ENCODE measurements around the gene TTC21A. TPM values are rescaled to one million over a fixed set of nuclear protein-coding genes. Genes with fewer than 3 reads are reported as not detected.

Gene TTC21A
- total and polyA plus RNA-seq, 2 of the 13 experiments (the other 11 are each of a cell fraction or from before 2014, with no cell fraction given): 0.31 to 1.5 TPM

DNA sequence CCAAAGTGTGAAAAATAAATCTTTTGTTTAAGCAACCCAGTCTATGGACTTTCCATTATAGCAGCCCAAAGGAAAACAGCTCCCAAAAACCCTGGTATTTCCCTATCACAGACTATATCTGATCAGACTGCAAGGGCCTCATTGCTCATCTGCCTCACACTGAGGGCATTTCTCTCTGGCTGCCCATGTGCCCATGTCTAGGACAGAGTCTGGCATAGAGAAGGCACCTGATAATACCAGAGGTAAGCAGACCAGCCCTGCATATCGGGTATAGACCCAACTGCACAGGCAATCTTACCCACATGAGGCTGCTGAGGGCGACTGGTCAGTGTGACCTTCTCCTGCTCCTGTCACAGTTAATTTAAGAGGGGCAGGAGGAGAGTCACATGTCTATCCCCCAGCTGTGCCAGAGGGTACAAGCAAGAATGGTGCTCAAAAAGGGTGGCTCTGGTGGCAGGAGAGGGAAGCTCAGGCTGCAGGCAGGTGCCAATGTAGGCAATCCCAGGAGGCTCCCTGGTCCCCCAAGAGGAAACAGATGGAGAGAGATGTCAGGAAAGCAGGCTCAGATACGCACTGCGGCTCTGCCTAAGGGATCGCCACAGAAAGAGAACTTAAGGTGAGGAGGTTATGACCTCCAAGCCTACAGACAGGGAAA, 42.8 kb downstream of the TTC21A start:
- in situ Hi-C loops (cut with HindIII; ENCODE audit: extremely low pct_ligation_motif_present, low pct_unique_long_range_greater_than_20kb) (no loop called here), intact Hi-C loops (cut with micrococcal nuclease; ENCODE audit: unreplicated experiment) (no loop called here)
- BruUV-seq (replicated peaks): no TSS peak
- Histone ChIP-seq H3K27ac (ENCODE audit: extremely low read length, insufficient read depth, low read length) (no peak overlapping the region), H3K79me2 (ENCODE audit: insufficient read depth, low read length) (peaks cover 61% of the 10 kb centered on the region), H2AFZ (ENCODE audit: low read length) (no peak overlapping the region), H3K36me3 (replicated peaks in 1 of 2; ENCODE audit: control insufficient read depth in 1 of 2, insufficient read depth in 2 of 2, low read length in 2 of 2) (peaks cover 7 to 18% of the 10 kb centered on the region in 2 experiments; a peak in 4 of 5 replicates), H4K20me1 (ENCODE audit: insufficient read depth, low read length) (peaks cover 64% of the 10 kb centered on the region), H3K4me3 (replicated peaks in 1 of 3; ENCODE audit: insufficient read depth in 1 of 3, low read depth in 2 of 3, low read length in 3 of 3) (no peak overlapping the region; a peak in 1 of 6 replicates), H3K9me3 (ENCODE audit: low read length) (no peaks in the 10 kb centered on the region), H3K4me1 (ENCODE audit: insufficient read depth, low read length) (peaks cover 71% of the 10 kb centered on the region), H3K9ac (ENCODE audit: insufficient read depth, low read depth, low read length) (0 out of 2 replicates have a peak overlapping the region, but pooled peaks have one; percentile 98), H3K4me2 (ENCODE audit: low read depth, low read length) (peak overlapping the region; percentile 95), H3K27me3 (ENCODE audit: control insufficient read depth in 1 of 2, insufficient read depth in 2 of 2, low read length in 2 of 2) (no peaks in the 10 kb centered on the region; a peak in 1 of 5 replicates)
- no peak for DNase-seq (ENCODE audit: low spot score)
- no peak for FAIRE-seq
- ChIA-PET POLR2A (no interaction called here), CTCF (ENCODE audit: low intra/inter-chr PET ratio, low total read pairs) (no interaction called here)
- WGBS (ENCODE audit: low lambda C conversion rate): 100% methylated on average over 5 of the region's 5 CpGs
- TF ChIP-seq MEIS1 (CRISPR knock-in tag; IDR thresholded peaks at IDR 0.05; ENCODE audit: borderline replicate concordance): 0 out of 2 replicates have a peak, but pooled peaks have one; percentile 4
- TF ChIP-seq, protein P1, sequence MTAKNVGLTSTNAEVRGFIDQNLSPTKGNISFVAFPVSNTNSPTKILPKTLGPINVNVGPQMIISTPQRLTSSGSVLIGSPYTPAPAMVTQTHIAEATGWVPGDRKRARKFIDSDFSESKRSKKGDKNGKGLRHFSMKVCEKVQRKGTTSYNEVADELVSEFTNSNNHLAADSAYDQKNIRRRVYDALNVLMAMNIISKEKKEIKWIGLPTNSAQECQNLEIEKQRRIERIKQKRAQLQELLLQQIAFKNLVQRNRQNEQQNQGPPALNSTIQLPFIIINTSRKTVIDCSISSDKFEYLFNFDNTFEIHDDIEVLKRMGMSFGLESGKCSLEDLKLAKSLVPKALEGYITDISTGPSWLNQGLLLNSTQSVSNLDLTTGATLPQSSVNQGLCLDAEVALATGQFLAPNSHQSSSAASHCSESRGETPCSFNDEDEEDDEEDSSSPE (CRISPR knock-in tag; IDR thresholded peaks at IDR 0.05): no peak
- ATAC-seq: no peak

DNA sequence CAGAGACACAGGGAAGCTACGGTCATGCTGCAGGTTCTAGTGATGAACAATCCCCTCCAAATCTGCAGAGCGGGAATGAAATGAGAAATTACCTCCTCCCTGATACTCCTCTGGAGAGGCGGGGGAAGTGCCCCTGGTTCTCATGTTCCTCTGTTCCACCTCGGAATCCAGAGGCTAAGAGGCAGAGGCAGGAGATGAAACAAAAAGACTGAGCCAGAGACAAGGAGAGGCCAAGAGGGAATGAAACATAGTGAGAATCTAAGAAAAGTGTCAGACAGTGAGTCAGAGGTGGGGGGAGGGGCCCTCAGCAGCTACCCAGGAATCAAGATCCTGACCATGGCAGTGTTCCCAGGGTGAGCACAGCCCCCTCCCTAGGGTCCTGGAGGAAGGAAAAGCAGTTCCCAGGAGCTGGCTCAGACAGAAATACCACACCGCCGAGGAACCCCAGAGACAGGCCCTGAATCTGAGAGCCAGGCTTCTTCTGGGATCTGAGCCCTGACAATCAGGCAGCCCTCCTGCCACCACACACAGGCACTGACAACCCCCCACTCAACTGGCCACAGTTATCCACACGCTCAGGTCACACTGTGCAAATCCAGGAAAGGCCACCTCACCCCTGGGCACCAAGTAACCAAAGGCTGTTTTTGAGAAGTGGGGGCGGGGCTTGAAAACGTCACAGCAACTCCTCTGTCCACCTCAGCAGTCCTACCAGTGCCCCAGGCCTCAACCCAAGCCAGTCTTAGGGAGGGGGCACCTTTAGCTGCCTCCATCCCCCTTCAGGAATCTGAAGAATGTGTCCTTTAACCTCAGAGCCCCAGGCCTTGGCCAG, 43.5 kb downstream of the TTC21A start:
- peak overlapping the region; percentile 85 for H3K27ac ChIP-seq (ENCODE audit: extremely low read length, insufficient read depth, low read length)
- peak overlapping the region; percentile 98; the same call in 1 of the 2 replicates for H3K9ac ChIP-seq (ENCODE audit: insufficient read depth, low read depth, low read length)
- ATAC-seq: no peak
- peak overlapping the region; percentile 64 to 85 (median 70); a peak in 5 of 6 replicates for H3K4me3 ChIP-seq (replicated peaks in 1 of 3; ENCODE audit: insufficient read depth in 1 of 3, low read depth in 2 of 3, low read length in 3 of 3)
- H3K4me2 ChIP-seq (ENCODE audit: low read depth, low read length): peak overlapping the region; percentile 95
- intact Hi-C loops (cut with micrococcal nuclease; ENCODE audit: unreplicated experiment): no loop called here
- no peak for FAIRE-seq
- peaks cover 4 to 10% of the 10 kb centered on the region in 2 experiments; a peak in 4 of 5 replicates for H3K36me3 ChIP-seq (replicated peaks in 1 of 2; ENCODE audit: control insufficient read depth in 1 of 2, insufficient read depth in 2 of 2, low read length in 2 of 2)
- H3K9me3 ChIP-seq (ENCODE audit: low read length): no peaks in the 10 kb centered on the region
- H3K79me2 ChIP-seq (ENCODE audit: insufficient read depth, low read length): peaks cover 61% of the 10 kb centered on the region
- 55% methylated on average over 9 of the region's 9 CpGs for WGBS (ENCODE audit: low lambda C conversion rate)
- no TSS peak for BruUV-seq (replicated peaks)
- CTCF ChIA-PET (ENCODE audit: low intra/inter-chr PET ratio, low total read pairs): no interaction called here
- peak; percentile 33 for DNase-seq (ENCODE audit: low spot score)
- POLR2A ChIA-PET: interaction anchor here (1.2 kb wide), 1 partner anchor 27 kb away, joined by 4 read pairs; no protein-coding TSS in a partner anchor
- H3K4me1 ChIP-seq (ENCODE audit: insufficient read depth, low read length): peaks cover 78% of the 10 kb centered on the region
- H4K20me1 ChIP-seq (ENCODE audit: insufficient read depth, low read length): peaks cover 64% of the 10 kb centered on the region
- no peaks in the 10 kb centered on the region; a peak in 1 of 5 replicates for H3K27me3 ChIP-seq (ENCODE audit: control insufficient read depth in 1 of 2, insufficient read depth in 2 of 2, low read length in 2 of 2)
- no peak overlapping the region for H2AFZ ChIP-seq (ENCODE audit: low read length)
- in situ Hi-C loops (cut with HindIII; ENCODE audit: extremely low pct_ligation_motif_present, low pct_unique_long_range_greater_than_20kb): no loop called here
- TF ChIP-seq TFE3 (CRISPR knock-in tag; IDR thresholded peaks at IDR 0.05) (no peak), ZNF281 (CRISPR knock-in tag; IDR thresholded peaks at IDR 0.05; ENCODE audit: borderline replicate concordance) (peak; percentile 38; the same call in 1 of the 2 replicates), AGO2 (optimal IDR thresholded peaks at IDR 0.05; ENCODE audit: low read depth, low read length) (peak; percentile 53), TOE1 (CRISPR knock-in tag; IDR thresholded peaks at IDR 0.05) (no peak), SMARCC2 (IDR thresholded peaks at IDR 0.05) (no peak), TRIM22 (IDR thresholded peaks at IDR 0.05) (no peak)

Data from HepG2 (cell line).